ENCODE data around the gene B3GALNT2.
"Not testable (repeated sequence)": the region's sequence is repeated elsewhere in the genome, so short reads cannot be mapped to it uniquely, and the experiment has no call there.

B3GALNT2 gene

DNA sequence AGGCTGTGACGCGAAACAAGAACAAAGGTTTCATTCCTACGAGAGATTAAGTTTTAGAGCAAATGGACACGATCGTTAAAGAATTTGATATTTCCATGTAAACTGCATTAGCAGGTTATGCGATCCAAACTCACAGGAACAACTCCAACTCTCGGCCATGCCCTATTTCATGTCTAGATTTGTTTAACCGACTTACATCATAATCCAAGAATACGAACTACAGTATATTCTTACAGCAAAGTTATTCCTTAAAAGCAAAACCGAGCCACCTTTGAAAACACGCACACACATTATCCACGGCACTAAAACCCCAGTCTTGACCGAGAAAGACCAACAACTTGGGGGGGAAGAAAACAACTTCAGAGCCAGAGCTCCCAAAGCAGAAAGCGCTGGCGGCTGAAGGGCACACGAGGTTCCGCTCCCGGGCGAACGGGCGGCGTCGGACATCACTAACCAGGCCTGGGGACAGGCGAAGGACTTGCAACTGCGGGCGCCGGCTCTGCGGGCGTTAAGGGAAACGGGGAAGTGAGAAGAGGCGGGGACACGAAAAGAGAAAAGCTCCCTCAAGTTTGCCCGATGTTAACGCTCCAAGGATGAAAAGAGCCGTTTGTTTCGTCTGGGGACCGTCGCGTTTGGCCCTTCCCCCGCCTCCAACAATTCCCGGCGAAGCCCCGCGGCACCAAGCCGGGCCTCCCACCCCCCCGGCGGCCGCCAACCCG lies 690 bp downstream of the B3GALNT2 start:
- DNase-seq = no peak

DNA sequence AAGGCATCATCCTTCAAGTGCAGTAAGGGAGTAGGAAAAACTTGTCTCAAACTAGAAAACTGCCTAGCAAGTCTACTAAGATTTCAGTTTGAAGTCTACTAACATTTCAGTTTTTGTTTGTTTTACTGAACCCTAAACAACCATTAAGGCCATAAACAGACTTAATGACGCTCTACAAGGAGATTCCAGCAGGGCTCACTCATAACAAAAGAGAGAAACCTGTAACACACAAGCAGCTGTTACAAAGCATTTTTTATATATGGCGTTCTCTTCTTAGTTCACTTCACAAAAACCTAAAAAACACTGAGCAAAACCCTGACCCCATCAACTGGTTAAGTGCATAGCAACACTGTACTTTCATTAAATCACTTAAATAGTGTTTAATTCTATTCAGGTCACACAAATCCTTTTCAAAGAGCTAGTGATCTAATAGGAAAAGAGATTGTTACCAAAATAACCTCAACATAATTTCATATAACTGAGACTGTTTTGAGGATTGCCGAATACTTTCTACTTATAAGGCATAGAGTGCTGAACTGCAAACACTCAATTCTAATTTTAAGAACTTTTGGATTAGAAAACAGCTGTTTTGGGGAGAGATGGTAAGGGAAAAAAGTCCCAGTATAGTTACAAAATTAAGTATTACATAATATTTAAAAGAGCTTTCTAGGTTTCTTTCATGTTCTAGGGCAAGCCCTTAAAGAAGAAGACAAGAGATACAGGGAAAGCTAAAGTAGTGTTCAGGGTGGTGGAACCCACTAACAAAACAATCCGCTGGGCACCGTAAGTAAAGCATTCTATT lies 1.4 kb downstream of the B3GALNT2 start:
- no peak for DNase-seq

DNA sequence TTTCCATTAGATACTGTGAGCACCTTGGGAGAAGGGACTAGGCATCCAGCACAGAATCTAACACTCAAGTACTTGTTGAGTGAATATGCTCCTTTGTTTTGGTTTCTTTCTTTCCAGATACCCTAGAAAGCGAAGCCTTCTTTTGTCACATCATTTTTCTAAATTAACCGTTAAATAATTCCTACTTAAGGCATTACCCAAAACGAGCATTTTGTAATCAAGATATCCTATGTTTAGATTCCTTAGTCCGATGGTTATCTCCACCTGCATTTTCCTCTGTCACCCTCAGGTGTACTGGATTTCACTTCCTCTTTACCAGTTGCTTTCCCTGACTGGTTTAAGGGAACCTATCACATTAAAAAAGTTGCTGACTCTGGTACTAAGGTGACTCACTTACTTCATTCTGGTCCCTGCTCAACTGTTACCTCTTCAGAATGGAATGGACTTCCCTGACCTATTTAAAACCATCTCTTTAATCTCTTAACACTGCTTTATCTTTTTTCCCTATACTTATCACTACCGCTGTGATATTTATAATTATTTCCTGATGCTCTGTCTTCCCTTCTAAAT lies 3.2 kb downstream of the B3GALNT2 start:
- DNase-seq = no peak

DNA sequence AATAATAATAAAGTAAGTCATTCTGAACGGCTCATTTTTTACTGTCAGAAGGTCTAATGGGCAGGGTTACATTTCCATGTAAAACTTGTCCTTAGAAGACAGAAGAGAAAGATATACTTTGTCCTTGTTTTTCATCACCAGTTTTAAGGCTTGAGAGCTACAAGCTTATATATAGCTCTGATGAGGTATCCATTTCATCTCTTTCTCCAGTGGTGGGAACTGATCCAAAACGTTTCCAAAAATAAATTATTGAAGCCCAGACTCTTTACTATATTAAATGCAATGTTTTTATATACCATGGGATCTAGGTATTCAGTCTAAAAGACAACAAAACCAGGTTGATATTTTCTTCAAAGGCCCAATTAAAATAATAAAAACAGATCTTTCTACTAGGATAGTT lies 8.7 kb downstream of the B3GALNT2 start:
- no peak for DNase-seq

DNA sequence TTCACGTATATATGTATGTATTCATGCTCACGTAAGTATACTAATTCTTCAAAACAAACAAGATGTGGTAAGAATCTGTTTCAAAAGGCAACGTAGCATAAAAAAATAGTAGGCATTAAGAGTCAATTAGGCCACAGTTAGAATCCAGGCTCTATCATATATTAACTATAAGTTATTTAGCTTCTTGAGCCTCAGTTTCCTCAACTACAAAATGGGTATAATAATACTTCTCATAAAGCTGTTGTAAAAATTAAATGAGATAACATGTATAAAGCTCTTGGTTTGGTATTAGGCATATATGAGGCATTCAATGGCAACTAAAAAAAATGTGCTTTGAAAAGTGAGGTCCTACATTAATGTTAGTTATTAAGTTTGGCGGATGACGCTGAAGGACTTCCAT lies 9.2 kb downstream of the B3GALNT2 start:
- no peak for DNase-seq

DNA sequence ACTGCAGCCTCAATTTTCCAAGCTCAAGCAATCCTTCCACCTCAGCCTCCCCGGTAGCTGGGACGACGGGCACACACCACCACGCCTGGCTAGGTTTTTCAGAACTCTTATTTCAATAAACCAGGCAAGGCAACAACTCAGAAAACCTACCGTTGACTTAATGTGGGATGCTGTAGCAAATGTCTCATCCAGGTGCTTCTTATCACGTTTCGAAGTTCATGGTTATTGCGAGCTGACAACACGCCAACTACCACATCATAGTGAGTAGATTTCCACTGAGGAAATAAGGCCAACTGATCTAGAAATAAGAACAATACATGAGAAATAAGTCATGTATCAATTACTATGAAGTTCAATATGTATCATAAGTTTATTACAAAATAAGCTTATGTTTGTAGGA lies 9.7 kb downstream of the B3GALNT2 start:
- DNase-seq = no peak

DNA sequence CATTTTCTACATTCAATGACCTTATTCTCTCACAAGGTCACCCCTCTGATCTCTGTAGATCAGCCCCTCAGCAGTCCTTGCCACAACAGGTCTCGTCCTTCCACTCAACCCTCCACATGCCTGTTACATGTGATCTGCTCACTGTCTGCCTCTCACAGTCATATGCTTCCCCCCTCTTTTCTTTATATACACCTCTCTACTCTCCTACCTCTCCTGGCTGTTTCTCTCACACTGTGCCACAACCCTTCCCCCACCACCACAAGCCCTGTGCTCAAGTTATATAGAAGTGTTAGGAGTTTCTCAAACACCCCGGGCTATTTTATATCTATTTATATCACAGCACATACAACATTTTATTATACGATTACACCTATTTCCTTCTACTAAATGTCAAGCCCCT lies 12.6 kb downstream of the B3GALNT2 start:
- DNase-seq = no peak

DNA sequence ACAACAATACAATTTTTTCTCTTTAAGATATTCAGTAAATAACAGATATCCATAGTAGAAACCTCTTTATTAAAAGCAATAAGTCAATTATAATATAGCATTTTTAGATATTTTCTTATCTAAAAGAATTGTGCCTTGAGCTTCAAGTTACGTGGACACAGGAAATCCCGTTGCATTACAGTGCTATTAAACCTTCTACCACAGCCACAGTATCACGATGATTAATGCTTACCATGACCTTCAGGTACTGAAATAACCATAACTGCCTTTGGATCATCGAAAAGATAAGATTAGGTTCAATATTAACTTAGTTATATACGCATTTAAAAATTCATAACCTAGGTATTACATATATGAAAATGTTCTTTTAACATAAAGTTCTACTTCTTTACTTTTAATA lies 17.9 kb downstream of the B3GALNT2 start:
- no peak for DNase-seq

DNA sequence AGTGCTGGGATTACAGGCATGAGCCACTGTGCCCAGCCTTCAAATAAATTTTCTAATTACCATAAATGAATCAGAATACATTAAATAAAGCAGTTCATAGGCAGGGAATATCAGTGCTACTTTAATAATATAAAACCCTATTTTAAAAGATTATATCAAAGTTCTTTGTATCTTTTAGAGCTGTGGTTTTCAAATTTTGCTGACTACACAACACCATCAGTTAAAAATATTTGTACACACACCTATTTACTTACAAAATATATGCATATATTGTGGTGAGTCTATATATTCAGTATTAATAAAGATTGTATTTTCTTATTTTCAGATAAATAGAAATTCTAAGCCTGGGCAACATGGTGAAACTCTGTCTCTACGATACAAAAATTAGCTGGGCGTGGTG lies 18.7 kb downstream of the B3GALNT2 start:
- DNase-seq = no peak

DNA sequence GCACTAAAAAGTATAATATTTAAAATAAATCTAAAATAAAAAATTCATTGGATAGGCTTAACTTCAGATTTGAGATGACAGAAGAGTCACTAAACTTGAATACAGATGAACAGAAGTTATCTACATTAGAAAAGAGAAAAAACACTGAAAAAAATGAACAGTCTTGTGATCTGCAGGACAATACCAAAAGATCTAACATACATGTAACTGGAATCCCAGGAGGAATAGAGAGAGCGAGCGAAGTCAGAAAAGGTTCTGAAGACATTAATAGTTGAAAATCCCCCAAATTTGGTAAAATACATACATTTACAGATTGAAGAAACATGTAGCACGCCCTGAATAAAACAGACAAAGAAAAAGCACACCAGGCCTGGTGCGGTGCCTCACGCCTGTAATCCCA lies 21.2 kb downstream of the B3GALNT2 start:
- no peak for DNase-seq

DNA sequence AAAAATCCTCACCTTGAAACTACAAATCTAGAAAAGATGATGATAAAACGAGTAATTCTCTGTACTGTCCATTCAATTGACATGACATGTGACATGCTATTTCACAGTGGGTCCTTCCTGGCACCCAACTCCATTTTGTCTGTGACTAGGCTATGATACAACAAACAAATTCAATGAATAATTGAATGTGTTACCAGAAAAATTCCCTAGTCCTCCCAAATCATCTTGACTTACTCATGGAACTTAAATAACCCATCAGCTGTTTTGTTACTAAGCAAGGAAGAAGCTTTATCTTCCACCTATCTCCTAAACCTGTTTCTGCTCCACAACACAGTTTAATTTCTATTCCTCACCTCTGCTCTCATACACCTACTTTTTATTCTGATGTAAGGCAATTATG lies 30.4 kb downstream of the B3GALNT2 start:
- no peak for DNase-seq

DNA sequence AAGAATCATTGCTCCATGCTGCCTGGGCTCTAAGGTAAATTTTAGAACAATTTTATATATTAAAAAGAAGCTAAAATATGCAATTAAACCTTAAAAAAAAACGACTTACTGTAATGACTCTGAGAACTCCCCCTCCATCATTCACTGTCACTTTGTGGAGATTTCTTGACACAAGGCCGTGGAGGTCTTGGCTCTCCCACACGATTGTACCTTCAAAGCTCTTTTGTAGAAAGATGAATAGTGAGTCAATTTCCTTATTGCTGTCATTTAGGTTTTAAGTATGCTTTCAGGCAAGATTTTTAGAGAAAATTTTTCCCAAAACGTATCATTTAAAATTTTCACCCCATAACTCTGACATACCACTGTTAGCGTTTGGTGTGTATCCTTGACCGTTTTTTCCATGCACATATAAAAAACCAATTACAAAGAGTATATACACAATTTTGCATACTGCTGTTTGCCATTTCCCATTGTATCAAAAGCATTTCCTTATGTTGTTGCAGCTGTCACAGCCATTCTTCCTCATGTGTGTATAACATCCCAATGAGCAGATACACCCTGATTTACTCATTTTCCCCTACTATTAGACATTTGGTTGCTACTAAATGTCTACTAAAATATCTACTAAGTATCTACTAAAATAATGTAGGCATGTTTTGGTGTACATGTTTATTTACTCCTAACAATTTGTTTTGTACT lies 33.4 kb downstream of the B3GALNT2 start:
- DNase-seq = no peak

DNA sequence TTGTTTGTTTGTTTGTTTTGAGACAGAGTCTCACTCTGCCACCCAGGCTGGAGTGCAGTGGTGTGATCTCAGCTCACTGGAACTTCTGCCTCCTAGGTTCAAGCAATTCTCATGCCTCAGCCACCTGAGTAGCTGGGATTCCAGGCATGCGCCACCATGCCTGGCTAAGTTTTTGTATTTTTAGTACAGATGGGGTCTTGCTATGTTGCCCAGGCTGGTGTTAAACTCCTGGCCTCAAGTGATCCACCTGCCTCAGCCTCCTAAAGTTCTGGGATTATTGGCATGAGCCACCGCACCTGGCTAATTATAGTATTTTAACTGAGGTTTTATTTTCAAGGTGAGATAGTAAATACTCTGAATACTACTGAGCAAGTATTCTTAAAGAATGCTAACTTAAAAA lies 34.4 kb downstream of the B3GALNT2 start:
- DNase-seq = not testable (repeated sequence)

DNA sequence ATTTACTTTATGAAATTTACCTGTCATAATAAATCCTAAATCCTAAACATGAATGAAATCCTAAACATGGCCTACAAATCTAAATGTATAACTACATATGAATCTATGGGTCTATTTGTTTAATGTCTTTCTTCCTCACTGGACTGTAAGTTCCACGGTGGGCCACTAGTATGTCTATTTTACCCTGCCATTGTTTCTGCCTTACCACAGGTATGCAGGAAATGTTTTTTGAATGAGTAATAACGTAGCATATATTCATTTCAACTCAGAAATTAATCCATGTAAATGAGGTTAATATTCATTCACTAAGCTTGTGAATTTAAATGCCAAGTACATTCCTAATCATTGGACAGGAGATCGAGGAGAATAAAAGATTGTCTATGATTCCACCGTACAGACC lies 35.3 kb downstream of the B3GALNT2 start:
- DNase-seq = no peak

DNA sequence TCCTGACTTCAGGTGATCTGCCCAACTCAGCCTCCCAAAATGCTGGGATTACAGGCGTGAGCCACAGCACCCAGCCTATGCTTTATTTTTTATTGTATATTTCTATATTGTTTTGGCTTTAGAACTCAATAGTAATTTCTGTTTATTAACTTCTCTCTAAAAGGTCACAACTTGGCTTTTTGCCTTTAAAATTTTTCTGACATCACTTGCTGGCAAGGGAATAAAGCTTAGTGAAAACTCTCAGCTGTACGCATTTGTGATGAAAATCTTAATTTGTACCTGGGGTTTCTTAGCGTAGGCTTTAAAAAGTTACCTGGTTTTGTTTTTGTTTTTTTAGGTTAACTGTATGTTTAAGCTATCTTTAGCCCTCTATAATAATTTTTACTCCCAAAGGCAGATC lies 36.2 kb downstream of the B3GALNT2 start:
- no peak for DNase-seq

DNA sequence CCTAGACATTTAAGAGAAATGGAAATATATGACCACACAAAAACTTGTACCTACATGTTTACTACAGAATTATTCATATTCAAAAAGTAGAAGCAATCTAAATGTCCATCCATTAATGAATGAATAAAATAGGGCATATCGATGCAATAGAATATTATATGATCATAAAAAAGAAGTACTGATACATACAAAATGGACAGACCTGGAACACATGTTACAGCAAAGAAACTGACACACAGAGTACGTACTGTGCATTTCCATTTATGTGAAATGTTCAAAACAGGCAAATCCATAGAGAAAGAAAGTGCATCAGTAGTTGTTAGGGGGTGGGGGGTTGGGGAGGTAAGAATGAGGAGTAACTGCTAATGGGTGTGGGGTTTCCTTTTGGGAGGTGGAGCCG lies 39.2 kb downstream of the B3GALNT2 start:
- no peak for DNase-seq

DNA sequence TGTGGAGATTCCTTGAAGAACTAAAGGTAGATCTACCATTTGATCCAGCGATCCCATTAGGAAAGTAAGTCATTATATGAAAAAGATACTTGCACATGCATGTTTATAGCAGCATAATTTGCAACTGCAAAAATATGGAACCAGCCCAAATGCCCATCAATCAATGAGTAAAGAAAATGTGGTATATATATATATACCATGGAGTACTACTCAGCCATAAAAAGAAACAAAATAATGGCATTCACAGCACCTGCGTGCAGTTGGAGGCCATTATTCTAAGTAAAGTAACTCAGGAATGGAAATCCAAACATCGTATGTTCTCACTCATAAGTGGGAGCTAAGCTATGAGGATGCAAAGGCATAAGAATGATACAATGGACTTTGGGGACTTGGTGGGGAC lies 41.4 kb downstream of the B3GALNT2 start:
- DNase-seq = not testable (repeated sequence)

DNA sequence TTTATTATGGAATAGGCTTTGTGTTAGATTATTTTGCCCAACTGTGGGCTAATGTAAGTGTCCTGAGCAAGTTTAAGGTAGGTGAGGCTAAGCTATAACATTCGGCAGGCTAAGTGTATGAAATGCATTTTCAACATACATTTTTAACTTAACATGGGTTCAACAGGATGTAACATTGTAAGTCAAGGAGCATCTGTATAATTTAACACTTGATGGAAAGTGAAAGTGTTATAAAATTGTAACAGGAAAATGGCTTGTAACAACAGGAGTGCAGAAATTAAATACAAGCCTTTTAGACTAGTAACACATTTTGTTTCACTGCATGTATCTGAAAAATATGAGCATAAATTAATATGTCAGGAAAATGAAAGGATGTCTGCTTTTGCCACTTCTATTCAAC lies 42.3 kb downstream of the B3GALNT2 start:
- no peak for DNase-seq

DNA sequence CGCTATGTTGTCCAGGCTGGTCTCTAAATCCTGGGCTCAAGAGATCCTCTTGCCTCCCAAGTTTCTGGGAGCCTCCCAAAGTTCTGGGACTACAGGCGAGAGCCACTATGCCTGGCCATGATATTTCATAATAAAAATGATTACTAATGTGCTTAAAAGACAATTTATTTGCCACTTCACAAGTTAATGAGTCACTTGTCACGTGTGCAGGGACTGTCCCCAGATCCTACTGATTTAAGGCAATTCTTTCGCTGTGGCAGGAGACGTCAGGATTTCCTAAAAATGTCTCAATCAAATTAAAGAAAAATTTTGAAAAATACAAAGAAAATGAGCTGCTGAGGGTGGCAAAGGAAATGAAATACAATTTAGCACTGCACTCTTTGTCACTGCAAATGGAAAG lies 43.5 kb downstream of the B3GALNT2 start:
- DNase-seq = no peak

DNA sequence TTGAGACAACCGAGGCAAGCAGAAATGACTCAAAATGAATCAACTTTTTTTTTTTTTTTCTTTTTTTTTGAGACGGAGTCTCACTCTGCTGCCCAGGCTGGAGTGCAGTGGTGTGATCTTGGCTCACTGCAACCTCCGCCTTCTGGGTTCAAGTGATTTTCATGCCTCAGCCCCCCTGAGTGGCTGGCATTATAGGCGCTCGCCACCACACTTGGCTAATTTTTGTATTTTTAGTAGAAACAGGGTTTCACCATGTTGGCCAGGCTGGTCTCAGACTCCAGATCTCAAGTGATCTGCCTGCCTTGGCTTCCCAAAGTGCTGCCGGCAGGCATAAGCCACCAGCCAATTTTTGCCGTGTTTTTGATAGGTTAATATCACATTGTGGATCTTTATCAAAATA lies 46.4 kb downstream of the B3GALNT2 start:
- not testable (repeated sequence) for DNase-seq

DNA sequence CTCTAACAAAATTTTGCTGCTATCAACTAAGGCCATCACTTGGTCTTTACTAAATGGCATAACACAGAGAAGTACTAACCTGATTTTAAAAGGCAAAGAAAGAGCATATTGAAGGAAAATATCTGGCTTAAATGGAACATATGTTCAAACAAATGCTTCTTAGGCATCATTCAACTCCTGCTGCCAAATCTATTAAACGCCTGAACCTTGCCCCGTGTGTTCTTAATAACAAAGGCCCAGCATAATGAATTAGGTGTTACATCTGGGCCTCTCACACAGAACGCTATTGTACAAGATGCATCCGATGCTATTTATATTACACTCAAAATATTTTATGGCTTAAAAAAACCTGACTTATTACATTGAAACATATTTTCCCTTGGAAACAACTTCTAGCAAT lies 48.4 kb downstream of the B3GALNT2 start:
- no peak for DNase-seq

DNA sequence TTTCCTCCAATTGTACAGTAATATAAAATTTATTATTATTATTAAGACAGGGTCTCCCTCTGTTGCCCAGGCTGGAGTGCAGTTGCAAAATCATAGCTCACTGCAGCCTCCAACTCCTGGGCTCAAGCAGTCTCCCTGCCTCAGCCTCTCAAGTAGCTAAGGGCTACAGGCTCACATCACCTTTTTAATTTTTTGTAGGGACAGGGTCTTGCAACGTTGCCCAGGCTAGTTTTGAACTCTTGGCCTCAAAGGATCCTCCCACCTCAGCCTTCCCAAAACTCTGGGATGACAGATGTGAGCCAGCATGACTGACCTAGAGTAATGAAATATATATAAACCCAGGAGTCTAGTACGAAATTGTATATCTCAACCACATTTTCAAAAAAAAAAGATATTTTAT lies 49.2 kb downstream of the B3GALNT2 start:
- DNase-seq = no peak

DNA sequence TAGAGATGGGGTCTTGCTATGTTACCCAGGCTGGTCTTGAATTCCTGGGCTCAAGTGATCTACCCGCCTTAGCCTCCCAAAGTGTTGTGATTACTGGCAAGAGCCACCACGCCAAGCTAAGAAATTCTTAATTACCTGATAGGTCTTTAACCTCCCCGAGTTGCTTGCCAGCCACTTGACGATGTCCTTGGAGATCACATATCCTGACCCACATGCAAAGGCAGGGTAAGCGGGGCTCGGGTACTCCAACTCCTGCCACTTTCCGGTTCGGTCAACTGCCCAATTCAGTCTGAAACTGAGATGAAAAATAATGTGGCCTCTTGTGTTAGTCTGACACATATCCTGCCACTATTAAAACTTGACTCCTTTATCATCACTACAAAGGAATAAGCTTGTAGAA lies 50.2 kb downstream of the B3GALNT2 start:
- no peak for DNase-seq
